Esophagus muscularis mucosa (tissue), 4 donors: ENCODE results near the gene TRMU. TPM values are rescaled to one million over a fixed set of nuclear protein-coding genes. Genes with fewer than 3 reads are reported as not detected.

Experiments
- DNase-seq: peaks from one replicate; pipeline ENCODE4 v3.0.0-alpha.2; 2017; ENCODE audit errors: extremely low spot score
- H3K27ac ChIP-seq, 4 donors: fragments of 200-600 bp; sonication (generic); replicated peaks in 1 of 4; 1 replicate in 3 of 4; 2 replicates in 1 of 4; pipeline ENCODE4 v1.5.1; 2016 to 2019; ENCODE audit warnings: mild to moderate bottlenecking in 1 of 4
- H3K27me3 ChIP-seq, 4 donors: fragments of 200-600 bp; sonication (generic); one replicate each; pipeline versions ENCODE4 v1.5.1 to v1.6.0; 2016 to 2019
- H3K36me3 ChIP-seq, 4 donors: fragments of 200-600 bp; sonication (generic); one replicate each; pipeline ENCODE4 v1.5.1; 2016 to 2019
- H3K4me1 ChIP-seq, 4 donors: fragments of 200-600 bp; sonication (generic); one replicate each; pipeline ENCODE4 v1.5.1; 2016 to 2019
- H3K4me3 ChIP-seq, 4 donors: fragments of 200-600 bp; sonication (generic); 1 replicate in 2 of 4; 2 replicates in 2 of 4; pipeline ENCODE4 v1.5.1; 2016 to 2019; ENCODE audit warnings: mild to moderate bottlenecking in 4 of 4, moderate library complexity in 1 of 4
- H3K9me3 ChIP-seq, 4 donors: fragments of 200-600 bp; sonication (generic); 1 replicate in 3 of 4; 2 replicates in 1 of 4; pipeline ENCODE4 v1.5.1; 2016 to 2019
- EP300 ChIP-seq: sonication (generic); formaldehyde crosslinking; IDR thresholded peaks from one replicate; pipeline ENCODE4 v1.6.1; 2017; ENCODE audit warnings: antibody characterized with exemption
- POLR2A ChIP-seq: fragments of 450-650 bp; IDR thresholded peaks from one replicate; pipeline ENCODE4 v1.6.1; 2017; ENCODE audit warnings: antibody characterized with exemption, moderate library complexity, mild to moderate bottlenecking, low read depth
- POLR2AphosphoS5 ChIP-seq, 2 donors: sonication (generic); formaldehyde crosslinking; IDR thresholded peaks; one replicate each; pipeline ENCODE4 v1.6.1; 2017; ENCODE audit warnings: antibody characterized with exemption in 2 of 2
- WGBS: methylation state at CpG from one replicate; pipeline ENCODE4 v1.1.5; 2018; 5-methylcytosine and 5-hydroxymethylcytosine counted together
- intact Hi-C: fragments of 100-400 bp; cut with DNase I; formaldehyde crosslinking; loops from one replicate; pipeline ENCODE4 v1.15.1; 2023
- total RNA-seq, 4 donors: library from RNA; depleted of rRNA; stranded (reverse); fragments of >200 nt; gene quantifications; one replicate each; pipeline versions ENCODE4 v1.1.0 to v1.2.1, GENCODE V29; 2016
- TF ChIP-seq, protein P1 (sequence below), 3 experiments: fragments of 200-600 bp in 2 of 3; fragments of 450-650 bp in 1 of 3; sonication (generic) in 2 of 3; IDR thresholded peaks; one replicate each; pipeline ENCODE4 v1.5.1; 2017 to 2019; ENCODE audit warnings: antibody characterized with exemption in 3 of 3, mild to moderate bottlenecking in 2 of 3, moderate library complexity in 1 of 3

Gene TRMU
- total RNA-seq, 4 donors from 2014 or later, result 18.1 to 23.6 (median 20.6) TPM

DNA sequence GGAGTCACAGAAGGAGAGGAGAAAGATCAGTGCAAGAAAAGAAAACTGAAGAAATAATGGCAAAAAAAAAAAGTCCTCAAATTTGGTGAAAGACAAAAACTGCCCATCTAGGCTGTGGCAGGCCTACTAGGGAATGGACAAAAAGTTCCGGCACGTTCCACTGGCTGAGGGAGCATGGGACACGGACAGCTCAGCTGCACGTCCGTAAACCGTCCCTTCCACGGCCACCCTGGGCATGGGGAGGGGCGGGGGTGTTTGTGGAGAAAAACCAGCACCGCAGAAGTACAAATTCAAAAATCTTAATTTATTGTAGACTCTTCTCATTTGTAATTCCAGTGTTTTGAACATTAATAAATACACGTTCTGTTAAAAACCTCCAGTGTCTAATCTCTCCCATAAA, 25.4 kb downstream of the TRMU start:
- no peak overlapping the region for H3K4me3 ChIP-seq
- peaks cover 0 to 20% (median 0%) of the 10 kb centered on the region in 4 donors for H3K27me3 ChIP-seq
- DNase-seq, result no peak
- intact Hi-C loops, result no loop called here
- TF ChIP-seq POLR2AphosphoS5 (IDR thresholded peaks at IDR 0.05) (no peak), EP300 (no peak), POLR2A (no peak)
- TF ChIP-seq, protein P1, sequence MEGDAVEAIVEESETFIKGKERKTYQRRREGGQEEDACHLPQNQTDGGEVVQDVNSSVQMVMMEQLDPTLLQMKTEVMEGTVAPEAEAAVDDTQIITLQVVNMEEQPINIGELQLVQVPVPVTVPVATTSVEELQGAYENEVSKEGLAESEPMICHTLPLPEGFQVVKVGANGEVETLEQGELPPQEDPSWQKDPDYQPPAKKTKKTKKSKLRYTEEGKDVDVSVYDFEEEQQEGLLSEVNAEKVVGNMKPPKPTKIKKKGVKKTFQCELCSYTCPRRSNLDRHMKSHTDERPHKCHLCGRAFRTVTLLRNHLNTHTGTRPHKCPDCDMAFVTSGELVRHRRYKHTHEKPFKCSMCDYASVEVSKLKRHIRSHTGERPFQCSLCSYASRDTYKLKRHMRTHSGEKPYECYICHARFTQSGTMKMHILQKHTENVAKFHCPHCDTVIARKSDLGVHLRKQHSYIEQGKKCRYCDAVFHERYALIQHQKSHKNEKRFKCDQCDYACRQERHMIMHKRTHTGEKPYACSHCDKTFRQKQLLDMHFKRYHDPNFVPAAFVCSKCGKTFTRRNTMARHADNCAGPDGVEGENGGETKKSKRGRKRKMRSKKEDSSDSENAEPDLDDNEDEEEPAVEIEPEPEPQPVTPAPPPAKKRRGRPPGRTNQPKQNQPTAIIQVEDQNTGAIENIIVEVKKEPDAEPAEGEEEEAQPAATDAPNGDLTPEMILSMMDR (IDR thresholded peaks at IDR 0.05), result no peak
- H3K36me3 ChIP-seq, result peaks cover 7 to 28% (median 20%) of the 10 kb centered on the region in 4 donors
- H3K4me1 ChIP-seq, result no peaks in the 10 kb centered on the region
- H3K27ac ChIP-seq, result no peak overlapping the region
- WGBS, result 90% methylated on average over 10 of the region's 10 CpGs
- no peaks in the 10 kb centered on the region for H3K9me3 ChIP-seq

DNA sequence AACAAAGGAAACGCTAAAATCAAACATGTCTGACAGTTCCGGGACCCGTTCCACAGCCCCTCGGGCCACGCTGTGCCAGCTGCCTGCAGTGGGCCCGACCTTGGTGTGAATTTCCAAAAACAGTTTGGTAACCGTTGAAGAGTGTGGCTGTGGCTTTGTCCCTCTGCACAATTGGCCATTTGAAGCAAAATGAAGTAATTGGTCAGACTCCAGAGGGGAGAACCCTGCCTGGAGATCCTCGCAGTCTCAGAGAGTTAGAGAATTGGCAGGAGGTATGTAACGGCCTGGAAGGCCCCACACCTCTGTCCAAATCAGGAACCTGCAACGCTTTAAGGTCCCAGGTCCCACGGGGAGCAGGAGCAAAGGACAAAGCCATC, 26.3 kb downstream of the TRMU start:
- peaks cover 0 to 27% (median 0%) of the 10 kb centered on the region in 4 donors for H3K27me3 ChIP-seq
- TF ChIP-seq EP300 (no peak), POLR2AphosphoS5 (IDR thresholded peaks at IDR 0.05) (no peak), POLR2A (no peak)
- TF ChIP-seq, protein P1 (IDR thresholded peaks at IDR 0.05), result no peak
- H3K9me3 ChIP-seq, result no peaks in the 10 kb centered on the region
- no peak overlapping the region for H3K4me3 ChIP-seq
- DNase-seq, result no peak
- WGBS, result 69% methylated on average over 7 of the region's 11 CpGs
- intact Hi-C loops, result no loop called here
- no peaks in the 10 kb centered on the region for H3K4me1 ChIP-seq
- H3K36me3 ChIP-seq, result peaks cover 4 to 19% (median 11%) of the 10 kb centered on the region in 4 donors
- no peak overlapping the region for H3K27ac ChIP-seq

DNA sequence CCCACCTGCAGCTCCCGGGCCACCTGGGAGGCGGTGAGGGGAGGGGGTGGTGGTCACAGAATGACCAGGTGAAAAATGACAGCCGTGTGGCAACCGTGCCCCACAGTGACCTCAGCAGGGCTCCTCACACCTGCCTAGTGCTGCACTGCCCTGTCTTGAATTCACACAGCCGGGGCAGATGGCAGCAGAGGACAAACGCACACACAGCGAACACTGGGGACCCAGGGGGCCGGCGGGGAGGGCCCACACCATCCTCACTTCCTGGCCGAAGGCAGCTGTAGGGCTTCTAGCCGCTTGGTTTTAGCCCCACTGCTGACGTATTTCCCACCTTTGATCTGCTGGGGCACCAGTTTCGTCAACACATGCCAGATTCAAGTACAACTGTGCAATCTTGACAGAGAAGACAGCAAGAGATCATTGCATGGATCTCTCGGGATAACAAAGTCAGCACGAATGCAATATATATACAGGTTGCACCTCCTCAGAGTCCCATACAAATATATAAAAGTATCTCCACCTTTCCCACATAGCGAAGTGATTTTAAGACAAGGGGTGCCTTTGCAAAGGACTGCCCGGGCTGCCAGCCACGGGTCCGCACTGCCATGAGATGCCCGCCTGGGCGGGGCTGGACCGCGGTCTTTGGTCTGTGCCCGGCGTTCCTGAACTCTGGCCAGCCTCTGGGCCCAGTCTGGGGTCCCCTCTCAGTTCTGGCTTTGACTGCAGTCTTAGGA, 26.9 kb downstream of the TRMU start:
- DNase-seq, result no peak
- TF ChIP-seq EP300 (no peak), POLR2A (no peak), POLR2AphosphoS5 (IDR thresholded peaks at IDR 0.05) (no peak)
- TF ChIP-seq, protein P1 (IDR thresholded peaks at IDR 0.05), result no peak
- Histone ChIP-seq H3K9me3 (no peaks in the 10 kb centered on the region), H3K36me3 (peaks cover 0 to 13% (median 6%) of the 10 kb centered on the region in 4 donors), H3K4me3 (no peak overlapping the region), H3K27ac (no peak overlapping the region), H3K27me3 (peaks cover 0 to 33% (median 0%) of the 10 kb centered on the region in 4 donors), H3K4me1 (peaks cover 0 to 2% (median under 1%) of the 10 kb centered on the region in 4 donors)
- intact Hi-C loops, result no loop called here
- WGBS, result 79% methylated on average over 14 of the region's 25 CpGs

DNA sequence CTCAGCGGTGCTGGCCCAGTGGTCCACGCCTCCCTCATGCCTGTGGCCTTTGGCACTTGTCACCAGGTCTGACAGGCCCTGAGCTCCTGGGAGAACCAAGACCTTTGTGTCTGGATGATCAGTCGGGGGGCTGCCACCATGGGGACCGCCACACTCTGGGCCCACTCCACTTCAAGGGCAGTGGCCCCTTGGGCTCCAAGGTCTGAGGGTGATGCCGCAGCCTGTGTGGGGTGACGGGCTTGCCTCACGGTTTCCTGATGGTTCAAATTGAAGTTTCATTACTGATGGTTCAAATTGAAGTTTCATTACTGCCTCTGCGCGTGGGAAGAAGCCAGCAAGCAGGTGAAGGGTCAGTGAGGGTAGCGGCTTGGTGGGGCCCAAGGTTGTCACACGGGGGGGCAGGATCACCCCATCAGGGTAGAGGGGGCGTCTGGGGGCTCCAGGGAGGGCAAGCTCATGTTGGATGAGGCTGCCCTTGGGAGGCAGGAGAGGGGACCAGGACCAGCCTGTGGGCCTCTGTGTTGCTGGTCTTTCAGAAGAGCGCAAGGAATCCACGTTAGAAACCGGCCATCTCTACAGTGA, 27.5 kb downstream of the TRMU start:
- no peak for DNase-seq
- H3K4me3 ChIP-seq, result no peak overlapping the region
- TF ChIP-seq EP300 (no peak), POLR2A (no peak), POLR2AphosphoS5 (IDR thresholded peaks at IDR 0.05) (no peak)
- TF ChIP-seq, protein P1 (IDR thresholded peaks at IDR 0.05), result no peak
- peaks cover 0 to 7% (median 1%) of the 10 kb centered on the region in 4 donors for H3K36me3 ChIP-seq
- intact Hi-C loops, result no loop called here
- H3K4me1 ChIP-seq, result peaks cover 0 to 7% (median 2%) of the 10 kb centered on the region in 4 donors
- 88% methylated on average over 10 of the region's 15 CpGs for WGBS
- H3K9me3 ChIP-seq, result no peaks in the 10 kb centered on the region
- H3K27me3 ChIP-seq, result peaks cover 0 to 35% (median 0%) of the 10 kb centered on the region in 4 donors
- no peak overlapping the region for H3K27ac ChIP-seq
